Right renal cortex interstitium (tissue), 3 donors: ENCODE data around the gene PIGU. TPM values are rescaled to one million over a fixed set of nuclear protein-coding genes. Genes with fewer than 3 reads are reported as not detected.
"Not testable (repeated sequence)": the region's sequence is repeated elsewhere in the genome, so short reads cannot be mapped to it uniquely, and the experiment has no call there.

Experiments
- DNase-seq, 3 donors: peaks; one replicate each; pipeline ENCODE4 v3.0.0-alpha.2; 2013; ENCODE audit warnings: low read depth in 3 of 3, low spot score in 2 of 3
- polyA plus RNA-seq, 3 donors: library from polyadenylated mRNA; unstranded; fragments of 120-200 nt; gene quantifications; one replicate each; pipeline ENCODE4 v1.2.1, GENCODE V29; 2013; ENCODE audit not compliant: insufficient read length in 3 of 3

Gene PIGU
- polyA plus RNA-seq, 3 donors: 46.7 to 51.0 (median 49.6) TPM

- no peak for DNase-seq
Measured at GRCh38 chr20:34624629-34625028, 52.3 kb downstream of the PIGU start.

DNA sequence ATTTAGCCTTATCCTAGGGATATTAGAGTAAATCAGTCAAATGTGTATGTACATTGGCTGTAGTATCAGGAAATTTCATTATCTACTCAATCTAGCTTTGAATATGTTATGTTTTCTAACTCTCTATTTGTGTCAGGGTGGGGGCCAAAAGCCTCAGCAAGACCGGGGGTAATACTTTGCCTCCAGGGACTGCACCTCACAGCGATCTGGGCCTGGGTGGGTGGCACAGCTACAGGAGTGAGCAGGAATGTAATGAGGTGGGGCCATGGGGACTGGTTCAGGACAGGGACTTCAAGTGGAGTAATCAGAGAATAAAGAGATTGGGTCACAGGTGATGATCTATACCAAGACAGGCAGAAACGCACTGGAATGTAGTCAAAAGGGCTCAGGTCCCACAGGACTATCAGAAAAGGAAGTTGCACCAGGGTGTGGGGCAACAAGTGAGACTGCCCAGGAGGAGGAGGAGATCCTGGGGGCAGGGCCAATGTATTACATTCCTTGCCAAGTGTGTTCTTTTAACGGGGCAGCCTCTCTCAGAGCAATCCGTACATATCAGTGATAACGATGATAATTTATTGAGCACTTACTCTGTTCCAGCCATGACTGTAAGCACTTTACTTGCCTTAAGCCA lies 54.0 kb downstream of the PIGU start:
- no peak for DNase-seq

DNA sequence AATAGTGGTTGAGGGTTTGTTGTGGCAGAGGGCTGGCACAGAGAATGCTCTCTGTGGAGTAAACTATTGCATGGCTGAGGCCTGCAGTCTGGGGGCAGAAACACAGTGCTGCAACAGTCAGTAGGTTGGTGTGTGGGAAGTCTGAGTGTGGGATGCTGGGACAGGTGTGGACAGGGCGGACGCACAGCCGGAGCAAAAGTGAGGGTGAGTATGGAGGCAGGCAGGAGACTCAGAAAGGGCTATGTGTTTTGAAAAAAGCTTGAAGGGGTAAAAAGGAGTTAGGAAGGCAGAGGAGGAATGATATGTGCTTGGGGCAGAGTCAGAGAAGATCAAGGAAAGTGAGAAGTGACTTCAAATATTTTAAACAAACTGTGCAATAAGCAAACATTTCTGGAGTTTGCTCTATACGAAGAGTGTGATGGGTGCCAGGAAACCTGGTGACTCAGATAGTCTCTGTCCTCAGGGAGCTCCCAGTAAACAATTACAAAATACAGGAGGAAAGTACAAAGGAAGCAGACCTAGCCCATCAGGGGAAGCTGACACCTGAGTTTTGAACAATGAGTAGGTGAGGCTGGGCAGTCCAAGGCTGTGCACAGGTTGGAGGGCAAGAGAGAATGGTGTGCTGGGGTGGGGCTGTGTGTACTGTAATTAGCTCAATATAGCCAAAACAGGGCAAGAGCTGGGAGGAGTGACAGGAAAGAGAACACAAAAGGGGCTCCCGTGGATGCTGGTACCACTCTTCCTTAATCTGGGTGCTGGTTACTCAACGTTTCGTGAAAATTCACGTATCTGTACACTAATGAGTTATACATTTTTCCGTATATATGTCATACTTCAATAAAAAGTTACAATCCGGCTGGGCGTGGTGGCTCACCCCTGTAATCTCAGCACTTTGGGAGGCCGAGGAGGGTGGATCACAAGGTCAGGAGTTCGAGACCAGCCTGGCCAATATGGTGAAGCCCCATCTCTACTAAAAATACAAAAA lies 55.2 kb downstream of the PIGU start:
- DNase-seq: no peak

DNA sequence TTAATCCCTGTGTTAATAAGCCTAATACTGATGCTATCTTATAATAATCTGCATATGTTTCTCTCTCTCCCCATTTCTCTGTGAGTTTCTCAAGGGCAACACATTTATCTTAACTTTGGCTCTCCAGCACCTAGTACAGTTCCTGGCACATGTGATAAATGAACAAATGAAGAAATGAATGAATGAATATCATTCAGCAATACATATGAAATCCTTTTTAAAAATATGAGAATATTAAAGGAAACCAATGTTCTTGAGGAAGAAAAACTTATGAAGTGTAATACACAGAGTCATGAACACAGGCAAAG lies 55.9 kb downstream of the PIGU start:
- DNase-seq: no peak

DNA sequence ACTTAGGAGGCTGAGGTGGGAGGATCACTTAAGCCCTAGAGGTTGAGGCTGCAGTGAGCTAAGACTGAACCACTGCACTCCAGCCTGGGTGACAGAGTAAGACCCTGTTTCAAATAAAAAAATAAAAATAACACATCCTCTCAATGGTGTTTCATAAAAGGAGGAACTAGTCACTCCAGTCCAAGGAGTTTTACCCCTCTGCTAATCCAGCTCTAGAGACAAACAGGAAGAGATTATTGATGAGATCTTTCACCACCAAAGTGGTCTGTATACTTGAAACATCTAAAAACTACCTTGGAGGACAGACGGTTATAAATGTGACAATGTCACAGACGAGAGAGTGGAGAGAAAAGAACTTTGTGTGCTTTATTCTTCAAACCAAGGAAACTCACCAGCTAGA lies 58.2 kb downstream of the PIGU start:
- DNase-seq: no peak

DNA sequence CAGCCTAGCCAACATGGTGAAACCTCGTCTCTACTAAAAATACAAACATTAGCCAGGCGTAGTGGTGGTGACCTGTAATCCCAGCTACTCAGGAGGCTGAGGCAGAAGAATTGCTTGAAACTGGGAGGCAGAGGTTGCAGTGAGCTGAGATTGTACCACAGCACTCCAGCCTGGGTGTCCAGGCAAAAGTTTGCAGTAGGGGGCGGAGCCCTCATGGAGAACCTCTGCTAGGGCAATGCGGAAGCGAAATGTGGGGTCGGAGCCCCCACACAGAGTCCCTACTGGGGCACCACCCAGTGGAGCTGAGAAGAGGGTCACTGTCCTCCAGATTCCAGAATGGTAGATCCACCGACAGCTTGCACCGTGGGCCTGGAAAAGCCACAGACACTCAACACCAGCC lies 60.0 kb downstream of the PIGU start:
- DNase-seq: not testable (repeated sequence)

DNA sequence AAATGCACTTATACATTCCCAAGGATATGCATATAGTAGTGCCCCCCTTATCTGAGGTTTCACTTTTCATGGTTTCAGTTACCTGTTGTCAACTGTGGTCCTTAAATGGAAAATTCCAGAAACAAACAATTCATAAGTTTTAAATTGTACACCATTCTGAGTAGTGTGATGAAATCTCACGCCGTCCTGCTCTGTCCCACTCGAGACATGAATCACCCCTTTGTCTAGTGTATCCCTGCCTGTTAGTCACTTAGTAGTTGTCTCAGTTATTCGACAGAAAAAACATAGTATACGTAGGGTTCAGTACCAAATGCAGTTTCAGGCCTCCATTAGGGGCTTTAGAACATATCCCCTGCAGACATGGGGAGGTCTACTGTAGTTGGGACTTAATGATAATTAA lies 61.4 kb downstream of the PIGU start:
- no peak for DNase-seq

DNA sequence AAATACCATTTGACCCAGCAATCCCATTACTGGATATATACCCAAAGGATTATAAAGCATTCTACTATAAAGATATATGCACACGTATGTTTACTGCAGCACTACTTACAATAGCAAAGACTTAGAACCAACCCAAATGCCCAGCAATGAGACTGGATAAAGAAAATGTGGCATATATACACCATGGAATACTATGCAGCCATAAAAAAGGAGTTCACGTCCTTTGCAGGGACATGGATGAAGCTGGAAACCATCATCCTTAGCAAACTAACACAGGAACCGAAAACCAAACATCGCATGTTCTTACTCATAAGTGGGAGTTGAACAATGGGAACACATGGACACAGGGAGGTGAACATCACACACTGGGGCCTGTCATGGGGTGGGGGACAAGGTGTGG lies 64.9 kb downstream of the PIGU start:
- DNase-seq: not testable (repeated sequence)

DNA sequence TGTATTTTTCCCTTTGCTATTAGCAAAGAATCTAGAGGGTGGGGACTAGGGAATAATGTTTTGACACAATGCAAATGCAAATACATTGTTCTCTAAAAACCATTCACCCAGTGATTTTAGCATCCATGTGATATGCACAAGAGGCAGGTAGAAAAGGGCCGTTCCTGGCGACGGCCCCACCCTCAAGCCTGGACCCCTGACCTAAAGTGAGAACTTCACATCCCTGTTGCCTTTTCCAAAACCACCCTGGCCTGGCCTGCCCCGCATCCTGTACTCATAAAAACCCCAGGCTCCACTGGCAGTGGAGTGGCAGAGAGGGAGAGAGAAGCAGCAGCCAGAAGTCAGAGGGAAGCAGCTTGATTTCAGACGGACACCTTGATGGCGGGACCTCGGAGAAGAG lies 69.8 kb downstream of the PIGU start:
- no peak for DNase-seq

DNA sequence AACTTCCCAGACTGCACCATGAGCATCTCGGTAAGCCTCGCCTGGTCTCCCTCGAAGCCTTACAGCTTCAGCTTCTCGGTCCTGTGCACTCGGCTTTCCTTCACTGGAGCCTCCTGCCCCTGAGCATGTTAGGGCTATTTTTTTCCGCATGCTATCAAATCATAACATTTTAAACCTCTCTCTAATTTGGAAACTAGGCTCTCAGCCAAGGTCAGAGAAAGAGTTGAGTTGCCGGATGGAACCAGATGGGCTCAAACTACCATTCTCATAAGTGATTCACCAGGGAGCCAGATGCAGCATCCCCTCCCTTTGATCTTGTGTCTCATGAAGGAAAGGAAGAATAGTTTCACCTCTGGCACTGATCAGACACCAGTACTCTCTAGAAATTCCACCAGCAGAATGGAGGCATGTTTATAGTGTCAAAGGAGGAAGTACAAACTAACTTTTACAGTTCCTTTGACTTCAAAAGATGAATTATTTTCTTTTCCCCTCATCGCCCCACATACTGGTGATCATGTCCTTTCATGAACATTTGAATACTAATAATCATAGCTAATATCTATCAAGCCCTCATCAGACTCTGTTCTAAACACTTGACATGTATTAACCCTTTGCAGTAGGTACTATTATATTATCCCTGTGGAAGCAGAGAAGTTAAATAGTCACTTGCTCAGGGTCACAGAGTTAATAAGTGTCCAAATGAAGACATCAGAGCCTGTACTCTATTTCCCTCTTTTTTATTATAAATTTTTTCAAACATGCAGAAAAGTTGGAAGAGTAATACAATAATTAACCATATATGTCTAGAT lies 71.7 kb downstream of the PIGU start:
- DNase-seq: peak in 2 of 3 donors; percentile 10 to 13

DNA sequence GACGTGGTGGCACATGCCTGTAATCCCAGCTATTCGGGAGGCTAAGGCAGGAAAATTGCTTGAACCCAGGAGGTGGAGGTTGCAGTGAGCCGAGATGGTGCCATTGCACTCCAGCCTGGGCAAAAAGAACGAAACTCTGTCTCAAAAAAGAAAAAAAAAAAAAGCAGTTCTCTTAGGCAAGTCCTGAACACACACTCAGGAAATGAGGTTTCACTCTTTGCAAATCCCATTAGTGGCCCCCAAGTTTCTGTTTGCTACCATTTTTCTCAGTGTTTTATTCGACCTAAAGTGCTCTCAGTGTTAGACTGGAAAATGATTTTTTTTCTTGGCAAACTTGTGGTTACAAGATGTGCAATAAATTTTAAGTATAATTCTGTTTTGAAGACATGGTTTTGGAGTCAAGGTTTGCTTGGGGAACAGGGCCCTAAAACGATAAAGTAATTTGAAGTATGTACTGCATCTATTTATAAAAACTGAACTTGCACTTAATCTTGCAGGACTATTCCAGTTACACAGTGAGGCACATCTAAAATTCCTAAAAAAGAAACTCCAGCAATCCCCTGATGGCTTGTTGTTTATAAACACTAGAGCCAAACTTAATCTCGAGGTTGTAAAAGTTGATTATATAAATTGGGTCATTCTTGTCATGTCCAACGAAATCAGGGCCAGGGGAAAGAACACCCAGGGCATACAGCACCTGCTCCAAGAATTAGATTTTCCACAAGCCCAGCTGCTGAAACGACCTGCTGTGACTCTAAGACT lies 75.8 kb downstream of the PIGU start:
- no peak for DNase-seq

- DNase-seq: no peak
Measured at GRCh38 chr20:34595377-34596184, 81.3 kb downstream of the PIGU start.

GRCh38 chr20:34586488-34587163 lies 90.3 kb downstream of the PIGU start:
- no peak for DNase-seq

DNA sequence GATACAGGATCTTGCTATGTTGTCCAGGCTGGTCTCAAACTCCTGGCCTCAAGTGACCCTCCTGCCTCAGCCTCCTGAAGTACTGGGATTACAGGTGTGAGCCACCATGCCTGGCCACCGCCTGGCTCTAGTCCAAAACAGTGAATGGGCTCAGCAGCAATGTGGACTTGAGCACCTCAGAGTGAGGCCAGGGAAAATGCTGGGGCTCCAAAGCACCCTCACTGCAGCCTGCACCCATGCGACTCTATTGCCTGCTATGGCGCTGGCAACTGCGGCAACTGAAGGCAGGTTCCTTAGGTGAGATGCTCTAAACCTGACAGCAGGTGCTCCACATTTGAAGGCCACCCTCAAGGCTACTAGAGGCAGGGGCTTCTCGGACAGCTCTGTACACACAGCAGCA lies 91.9 kb downstream of the PIGU start:
- DNase-seq: no peak

- DNase-seq: no peak
Measured at GRCh38 chr20:34583544-34583943, 93.3 kb downstream of the PIGU start.

DNA sequence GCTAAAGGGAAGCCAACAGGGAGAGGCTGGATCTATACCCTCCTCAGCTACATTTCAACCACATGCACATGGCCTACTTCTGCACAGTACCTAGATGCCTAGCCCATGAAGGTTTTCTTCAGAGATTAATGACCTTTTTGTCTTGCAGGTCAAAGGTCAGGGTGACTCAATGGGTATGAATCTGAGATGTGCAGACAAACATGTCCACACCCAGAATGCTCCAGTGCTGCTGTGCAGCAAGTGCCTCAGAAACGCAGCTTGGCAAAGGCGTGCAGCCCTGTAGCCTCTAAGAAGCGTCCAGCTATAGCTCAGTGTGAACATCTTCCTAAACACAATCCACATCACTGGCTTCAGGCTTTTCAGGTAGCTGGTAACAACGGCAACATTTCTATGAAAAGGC lies 94.0 kb downstream of the PIGU start:
- DNase-seq: no peak

DNA sequence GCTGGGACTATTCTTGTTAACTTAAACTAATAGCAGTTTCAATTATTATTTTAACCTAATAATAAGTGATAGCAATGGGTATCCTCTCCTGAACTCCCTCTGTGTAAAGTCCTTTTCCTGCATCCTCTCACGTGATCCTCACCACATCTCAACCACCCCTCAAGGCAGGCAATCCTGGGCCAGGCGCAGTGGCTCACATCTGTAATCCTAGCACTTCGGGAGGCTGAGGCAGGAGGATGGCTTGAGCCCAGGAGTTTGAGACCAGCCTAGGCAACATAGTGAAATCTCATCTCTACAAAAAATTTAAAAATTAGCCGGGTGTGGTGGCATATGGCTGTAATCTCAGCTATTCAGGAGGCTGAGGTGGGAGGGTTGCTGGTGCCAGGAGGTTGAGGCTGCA lies 94.7 kb downstream of the PIGU start:
- DNase-seq: no peak

DNA sequence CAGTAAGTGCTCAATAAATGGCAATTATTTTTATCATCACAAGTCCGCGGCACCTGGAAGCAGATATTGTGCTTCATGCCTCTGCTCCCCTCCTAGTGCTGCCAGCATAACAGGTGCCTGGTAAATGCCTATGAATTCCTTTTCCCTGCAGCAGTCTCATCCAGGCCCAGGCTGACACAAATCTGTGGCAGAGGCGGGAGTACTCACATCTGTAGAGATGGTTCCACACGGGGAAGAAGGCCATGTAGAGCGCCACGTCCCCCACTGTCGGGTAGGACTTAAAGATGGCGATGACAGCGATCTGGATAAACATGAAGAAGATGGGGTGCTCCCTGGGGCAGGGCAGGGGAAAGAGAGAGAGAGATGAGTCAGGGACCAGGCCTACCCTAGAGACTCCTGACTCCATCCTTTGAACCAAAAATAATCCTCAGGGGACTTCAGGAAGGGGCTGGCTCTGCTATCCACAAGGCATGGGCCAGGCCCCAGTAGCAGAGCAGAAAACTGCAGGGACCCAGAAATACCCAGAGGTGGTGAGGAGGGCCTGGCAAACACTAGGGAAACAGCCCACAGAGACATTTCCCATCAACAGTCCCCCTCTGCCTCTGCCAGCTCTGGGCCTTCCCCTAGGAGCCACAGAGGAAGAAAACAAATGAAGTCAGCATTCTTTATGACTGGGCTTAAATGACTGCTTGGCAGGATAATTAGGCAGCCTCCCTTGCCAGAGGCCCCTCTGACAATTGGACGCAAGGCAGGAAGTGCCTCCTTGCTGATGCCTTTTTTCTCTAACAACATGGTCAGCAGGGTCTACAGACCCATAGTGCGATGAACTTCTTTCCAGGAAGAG lies 95.3 kb downstream of the PIGU start:
- no peak for DNase-seq
